NCI-H2196 (cell line): ENCODE results near the gene KAT6B.

Experiments
- DNase-seq: peaks from one replicate; lab custom pipeline; 2025; ENCODE audit not compliant: unreplicated experiment; lab: John Stamatoyannopoulos, UW

KAT6B gene

GRCh38 chr10:74947781-74948401 is 121.5 kb downstream of the KAT6B start:
- DNase-seq = peak; percentile 63

- DNase-seq = no peak
These were observed 122.8 kb downstream of the KAT6B start for GRCh38 chr10:74949034-74949832.

GRCh38 chr10:74949843-74950765 is 123.7 kb downstream of the KAT6B start:
- no peak for DNase-seq

- no peak for DNase-seq
These were observed 126.8 kb downstream of the KAT6B start for GRCh38 chr10:74953214-74953613.

GRCh38 chr10:74955796-74956195 is 129.4 kb downstream of the KAT6B start:
- no peak for DNase-seq

- DNase-seq = no peak
These were observed 130.2 kb downstream of the KAT6B start for GRCh38 chr10:74956555-74957111.

- no peak for DNase-seq
These were observed 131.0 kb downstream of the KAT6B start for GRCh38 chr10:74957285-74957961.

- DNase-seq = no peak
These were observed 131.9 kb downstream of the KAT6B start for GRCh38 chr10:74958316-74958715.

- no peak for DNase-seq
These were observed 134.3 kb downstream of the KAT6B start for GRCh38 chr10:74960670-74961069.

- DNase-seq = no peak
These were observed 136.1 kb downstream of the KAT6B start for GRCh38 chr10:74962517-74962916.

- DNase-seq = no peak
These were observed 137.1 kb downstream of the KAT6B start for GRCh38 chr10:74963549-74963948.

GRCh38 chr10:74967911-74968666 is 141.7 kb downstream of the KAT6B start:
- DNase-seq = peak; percentile 81

- DNase-seq = no peak
These were observed 142.3 kb downstream of the KAT6B start for GRCh38 chr10:74968667-74969061.

GRCh38 chr10:74969093-74969492 is 142.7 kb downstream of the KAT6B start:
- no peak for DNase-seq

GRCh38 chr10:74969530-74969929 is 143.1 kb downstream of the KAT6B start:
- DNase-seq = no peak

- DNase-seq = no peak
These were observed 147.5 kb downstream of the KAT6B start for GRCh38 chr10:74973741-74974392.

GRCh38 chr10:74975758-74976157 is 149.4 kb downstream of the KAT6B start:
- DNase-seq = no peak

GRCh38 chr10:74976565-74976964 is 150.2 kb downstream of the KAT6B start:
- DNase-seq = no peak

- no peak for DNase-seq
These were observed 150.7 kb downstream of the KAT6B start for GRCh38 chr10:74977072-74977471.
